Fibroblast of lung (primary cell): ENCODE measurements around the gene PLXNA4. TPM values are rescaled to one million over a fixed set of nuclear protein-coding genes. Genes with fewer than 3 reads are reported as not detected.

ENCODE experiments used
- DNase-seq, 2 donors: peaks; one replicate each; pipeline versions ENCODE4 v3.0.0 to v3.0.0-alpha.2; 2010; ENCODE audit warnings: low read depth in 2 of 2
- H2AFZ ChIP-seq: 2 replicates; pipeline ENCODE4 v1.5.1; 2012; ENCODE audit warnings: low read length, control low read depth, inconsistent platforms
- H3K27ac ChIP-seq: 2 replicates; pipeline ENCODE4 v1.5.1; 2011; ENCODE audit warnings: low read length, control low read depth; ENCODE audit not compliant: insufficient read depth
- H3K27me3 ChIP-seq: 2 replicates; pipeline ENCODE4 v1.5.1; 2011; ENCODE audit warnings: mild to moderate bottlenecking, low read length; ENCODE audit not compliant: control insufficient read depth, insufficient read depth
- H3K36me3 ChIP-seq: 2 replicates; pipeline ENCODE4 v1.5.1; 2011; ENCODE audit warnings: low read length; ENCODE audit not compliant: control insufficient read depth, insufficient read depth
- H3K4me1 ChIP-seq: 2 replicates; pipeline ENCODE4 v1.5.1; 2011; ENCODE audit warnings: low read length; ENCODE audit not compliant: control insufficient read depth, insufficient read depth; ENCODE audit errors: extremely low read depth
- H3K4me2 ChIP-seq: 2 replicates; pipeline ENCODE4 v1.5.1; 2011; ENCODE audit warnings: low read length, control low read depth; ENCODE audit not compliant: insufficient read depth; ENCODE audit errors: extremely low read depth
- H3K4me3 ChIP-seq, 4 experiments: fragments of 200-600 bp in 1 of 4; sonication (generic) in 1 of 4; replicated peaks in 1 of 4; 2 replicates each; pipeline ENCODE4 v1.5.1; 2011 to 2016; ENCODE audit warnings: low read length in 4 of 4, low read depth in 3 of 4, mild to moderate bottlenecking in 3 of 4, control low read depth in 2 of 4, inconsistent platforms in 1 of 4, mixed read lengths in 1 of 4; ENCODE audit not compliant: insufficient read depth in 1 of 4; ENCODE audit errors: control extremely low read depth in 1 of 4
- H3K79me2 ChIP-seq: 2 replicates; pipeline ENCODE4 v1.5.1; 2012; ENCODE audit warnings: mild to moderate bottlenecking, low read length, inconsistent platforms; ENCODE audit not compliant: control insufficient read depth, insufficient read depth
- H3K9ac ChIP-seq: 2 replicates; pipeline ENCODE4 v1.5.1; 2011; ENCODE audit warnings: mild to moderate bottlenecking, low read length, control low read depth; ENCODE audit not compliant: insufficient read depth
- H3K9me3 ChIP-seq: 2 replicates; pipeline ENCODE4 v1.5.1; 2012; ENCODE audit warnings: low read depth, low read length; ENCODE audit not compliant: control insufficient read depth, insufficient read depth
- H4K20me1 ChIP-seq: 2 replicates; pipeline ENCODE4 v1.5.1; 2011; ENCODE audit warnings: low read length; ENCODE audit not compliant: control insufficient read depth, insufficient read depth; ENCODE audit errors: extremely low read depth
- CTCF ChIP-seq, 2 donors: IDR thresholded peaks in 1 of 2; conservative IDR thresholded peaks in 1 of 2; 1 replicate in 1 of 2; 2 replicates in 1 of 2; pipeline ENCODE4 v1.5.1; 2011 to 2012; ENCODE audit warnings: low read length in 2 of 2, control low read depth in 1 of 2, inconsistent platforms in 1 of 2, low read depth in 1 of 2, mild to moderate bottlenecking in 1 of 2
- EZH2 ChIP-seq: IDR thresholded peaks from 2 replicates; pipeline ENCODE4 v1.5.1; 2012; ENCODE audit warnings: low read length, control low read depth, mild to moderate bottlenecking; ENCODE audit errors: missing control alignments
- polyA plus RNA-seq, 2 donors: library from polyadenylated mRNA; depleted of rRNA in 1 of 2; stranded (reverse) in 1 of 2; unstranded in 1 of 2; fragments of >200 nt; gene quantifications; 2 replicates each; pipeline ENCODE4 v1.2.1, GENCODE V29; 2011 to 2012; ENCODE audit warnings: missing spikeins in 1 of 2
- total RNA-seq: library from RNA; depleted of rRNA; stranded (reverse); fragments of >200 nt; gene quantifications from 2 replicates; pipeline ENCODE4 v1.2.1, GENCODE V29; 2014

PLXNA4 gene
- total and polyA plus RNA-seq, 2 donors (not counting 1 experiment from before 2014, with no cell fraction given): 1.2 to 1.5 TPM

DNA sequence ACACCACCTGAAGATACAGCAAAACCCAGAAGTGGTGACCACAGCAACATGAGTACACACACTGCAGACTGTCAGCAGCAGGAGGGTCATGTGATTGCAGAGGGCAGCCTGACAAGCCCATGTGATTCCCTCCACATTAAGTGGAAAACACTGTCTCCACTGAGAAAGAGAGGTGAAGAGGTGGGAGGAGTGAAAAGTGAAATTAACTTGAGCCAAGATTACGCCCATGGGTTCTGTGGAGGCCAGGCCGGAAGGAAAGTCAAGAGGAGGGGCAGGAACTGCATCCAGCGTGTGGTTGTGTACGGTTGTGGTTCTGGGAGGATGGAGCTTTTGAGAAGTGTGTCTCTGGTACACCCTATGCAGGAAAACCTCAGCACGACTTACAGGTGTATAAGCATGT is 138.5 kb downstream of the PLXNA4 start:
- H3K27me3 ChIP-seq: no peaks in the 10 kb centered on the region
- H3K79me2 ChIP-seq: no peaks in the 10 kb centered on the region
- no peak overlapping the region for H3K4me2 ChIP-seq
- no peaks in the 10 kb centered on the region for H4K20me1 ChIP-seq
- H3K36me3 ChIP-seq: no peaks in the 10 kb centered on the region
- TF ChIP-seq CTCF (conservative IDR thresholded peaks at IDR 0.05 in 1 of 2, IDR thresholded peaks at IDR 0.05 in 1 of 2; ENCODE audit: low read depth in 1 of 2, low read length in 2 of 2): no peak
- no peak for TF ChIP-seq EZH2
- H3K4me3 ChIP-seq: no peak overlapping the region
- H2AFZ ChIP-seq: no peak overlapping the region
- H3K27ac ChIP-seq: no peak overlapping the region
- no peak overlapping the region for H3K9ac ChIP-seq
- no peaks in the 10 kb centered on the region for H3K4me1 ChIP-seq
- no peaks in the 10 kb centered on the region for H3K9me3 ChIP-seq
- DNase-seq: no peak

DNA sequence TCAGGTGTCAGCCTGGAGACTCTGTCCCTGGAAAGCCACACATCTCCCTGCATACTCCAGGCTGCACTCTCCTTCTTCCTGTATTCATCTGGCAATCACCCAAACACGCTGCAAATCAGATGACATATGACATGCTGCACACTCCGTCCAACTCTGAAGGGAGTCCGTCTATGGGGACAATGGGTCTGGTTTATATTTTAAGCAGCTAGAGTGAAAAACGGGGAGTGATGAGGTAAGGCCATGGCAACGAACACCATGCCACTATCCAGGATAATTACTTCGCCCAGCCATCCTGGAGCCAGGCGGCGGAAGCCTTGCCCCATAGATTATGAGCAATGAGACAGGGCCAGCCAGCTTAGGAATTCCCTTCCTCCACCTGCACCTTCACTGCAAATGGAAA is 140.1 kb downstream of the PLXNA4 start:
- no peaks in the 10 kb centered on the region for H3K36me3 ChIP-seq
- H3K27ac ChIP-seq: no peak overlapping the region
- DNase-seq: no peak
- H4K20me1 ChIP-seq: no peaks in the 10 kb centered on the region
- H3K27me3 ChIP-seq: no peaks in the 10 kb centered on the region
- H3K79me2 ChIP-seq: no peaks in the 10 kb centered on the region
- H3K9me3 ChIP-seq: no peaks in the 10 kb centered on the region
- TF ChIP-seq CTCF (conservative IDR thresholded peaks at IDR 0.05 in 1 of 2, IDR thresholded peaks at IDR 0.05 in 1 of 2; ENCODE audit: low read depth in 1 of 2, low read length in 2 of 2) (no peak), EZH2 (no peak)
- H3K9ac ChIP-seq: no peak overlapping the region
- no peak overlapping the region for H3K4me3 ChIP-seq
- H3K4me2 ChIP-seq: no peak overlapping the region
- peaks cover 7% of the 10 kb centered on the region for H3K4me1 ChIP-seq
- no peak overlapping the region for H2AFZ ChIP-seq

DNA sequence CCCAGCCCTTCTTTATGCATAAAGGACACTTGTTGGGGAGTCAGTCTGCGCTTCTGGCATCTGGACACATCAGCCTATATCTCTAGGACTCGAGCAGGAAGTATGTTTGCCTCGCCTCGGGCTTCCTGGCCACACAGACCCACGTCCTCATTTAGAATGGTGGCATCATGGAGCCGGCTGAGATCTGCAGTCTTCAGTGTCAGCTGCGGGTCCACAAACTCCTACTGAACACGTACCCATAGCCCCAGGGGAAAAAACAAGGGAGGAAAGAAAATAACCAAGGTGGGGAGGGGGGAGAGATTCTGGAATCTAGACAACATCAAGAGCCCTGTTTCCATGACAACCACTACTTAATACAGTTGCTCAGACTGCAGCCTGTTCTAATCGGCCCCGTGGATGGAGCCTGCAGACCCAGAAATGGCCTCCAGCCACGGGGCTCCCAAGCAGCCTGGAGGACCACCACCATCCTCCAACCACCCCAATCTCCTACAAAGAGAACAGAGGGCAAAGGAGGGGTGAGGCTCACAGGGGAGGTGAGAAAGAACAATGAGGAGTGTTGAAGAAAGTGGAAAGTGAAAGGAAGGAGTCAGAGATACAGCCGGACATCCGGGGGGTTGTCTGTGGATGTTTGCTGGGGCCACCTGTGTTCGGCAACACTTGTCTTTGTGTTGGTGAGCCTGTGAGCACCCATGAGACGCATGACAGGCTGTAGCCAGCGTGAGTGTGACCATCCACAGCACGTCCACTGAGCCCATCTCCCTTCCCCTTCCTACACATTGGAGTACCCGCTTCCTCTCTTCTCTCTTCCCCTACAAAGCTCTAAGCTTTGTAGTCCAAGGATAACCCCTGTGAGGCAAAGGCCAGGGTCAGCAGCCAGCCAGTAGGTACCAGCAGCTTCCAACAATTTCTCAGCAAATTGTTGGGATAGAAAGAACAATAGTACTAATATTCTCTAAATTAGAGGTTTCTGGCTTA is 141.0 kb downstream of the PLXNA4 start:
- H3K4me3 ChIP-seq: no peak overlapping the region
- H3K79me2 ChIP-seq: no peaks in the 10 kb centered on the region
- H4K20me1 ChIP-seq: no peaks in the 10 kb centered on the region
- no peak for DNase-seq
- TF ChIP-seq CTCF (conservative IDR thresholded peaks at IDR 0.05 in 1 of 2, IDR thresholded peaks at IDR 0.05 in 1 of 2; ENCODE audit: low read depth in 1 of 2, low read length in 2 of 2): no peak
- no peak for TF ChIP-seq EZH2
- no peak overlapping the region for H3K4me2 ChIP-seq
- no peak overlapping the region for H3K9ac ChIP-seq
- no peak overlapping the region for H2AFZ ChIP-seq
- no peak overlapping the region for H3K27ac ChIP-seq
- no peaks in the 10 kb centered on the region for H3K27me3 ChIP-seq
- no peaks in the 10 kb centered on the region for H3K36me3 ChIP-seq
- peaks cover 10% of the 10 kb centered on the region for H3K4me1 ChIP-seq
- H3K9me3 ChIP-seq: no peaks in the 10 kb centered on the region
